ENCODE data around the gene SUN1.

DNA sequence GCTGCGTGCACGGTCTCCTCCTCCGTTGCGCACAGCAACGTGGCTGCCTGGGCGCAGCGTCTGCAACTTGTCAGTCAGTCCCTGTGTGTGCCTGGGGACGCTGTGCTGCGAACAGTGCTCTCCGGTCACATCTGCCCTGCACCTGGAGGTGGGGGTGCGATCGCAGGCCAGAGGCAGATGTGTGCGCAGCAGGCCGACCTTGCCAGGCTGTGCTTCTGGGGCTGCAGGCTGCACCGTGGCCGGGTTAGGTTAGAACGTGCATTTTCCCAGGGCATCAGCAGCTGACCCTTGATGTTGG lies 35.9 kb downstream of the SUN1 start:
- TF ChIP-seq, protein P1, sequence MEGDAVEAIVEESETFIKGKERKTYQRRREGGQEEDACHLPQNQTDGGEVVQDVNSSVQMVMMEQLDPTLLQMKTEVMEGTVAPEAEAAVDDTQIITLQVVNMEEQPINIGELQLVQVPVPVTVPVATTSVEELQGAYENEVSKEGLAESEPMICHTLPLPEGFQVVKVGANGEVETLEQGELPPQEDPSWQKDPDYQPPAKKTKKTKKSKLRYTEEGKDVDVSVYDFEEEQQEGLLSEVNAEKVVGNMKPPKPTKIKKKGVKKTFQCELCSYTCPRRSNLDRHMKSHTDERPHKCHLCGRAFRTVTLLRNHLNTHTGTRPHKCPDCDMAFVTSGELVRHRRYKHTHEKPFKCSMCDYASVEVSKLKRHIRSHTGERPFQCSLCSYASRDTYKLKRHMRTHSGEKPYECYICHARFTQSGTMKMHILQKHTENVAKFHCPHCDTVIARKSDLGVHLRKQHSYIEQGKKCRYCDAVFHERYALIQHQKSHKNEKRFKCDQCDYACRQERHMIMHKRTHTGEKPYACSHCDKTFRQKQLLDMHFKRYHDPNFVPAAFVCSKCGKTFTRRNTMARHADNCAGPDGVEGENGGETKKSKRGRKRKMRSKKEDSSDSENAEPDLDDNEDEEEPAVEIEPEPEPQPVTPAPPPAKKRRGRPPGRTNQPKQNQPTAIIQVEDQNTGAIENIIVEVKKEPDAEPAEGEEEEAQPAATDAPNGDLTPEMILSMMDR (IDR thresholded peaks at IDR 0.05; ENCODE audit: poor library complexity), result no peak
- no peak for TF ChIP-seq EZH2 (IDR thresholded peaks at IDR 0.05; ENCODE audit: borderline replicate concordance)
